HTR-8/SVneo (cell line): ENCODE measurements around the gene FOXB1.

Experiments used
- DNase-seq: peaks from one replicate; pipeline ENCODE4 v3.0.0; 2011; ENCODE audit warnings: low spot score, mixed read lengths; ENCODE audit not compliant: insufficient read length
- FAIRE-seq: peaks from 2 replicates; lab custom pipeline; 2011; peaks lifted over from hg19 to GRCh38; lab: Jason Lieb, UNC

FOXB1 gene

GRCh38 chr15:60004009-60004845 is at the start of gene FOXB1:
TSS of gene FOXB1 (plus strand) at chr15:60004311. CDS start at chr15:60004964, 653 bp downstream.
- FAIRE-seq, result no peak
- no peak for DNase-seq

DNA sequence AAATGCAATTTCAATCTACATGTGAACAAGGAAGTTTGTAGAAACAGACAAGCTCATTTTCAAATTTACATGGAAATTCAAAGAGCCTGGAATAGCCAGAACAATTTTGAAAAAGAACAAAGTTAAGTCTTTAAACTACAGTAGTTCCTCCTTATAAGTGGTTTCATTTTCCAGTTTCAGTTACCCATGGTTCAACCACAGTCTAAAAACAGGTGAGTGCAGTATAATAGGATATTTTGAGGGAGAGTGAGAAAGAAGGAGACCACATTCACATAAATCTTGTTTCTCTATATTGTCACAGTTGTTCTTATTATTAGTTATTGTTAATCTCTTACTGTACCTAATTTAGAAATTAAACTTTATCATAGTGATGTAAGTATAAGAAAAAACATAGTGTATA is 45.8 kb upstream of the FOXB1 start:
- no peak for FAIRE-seq

DNA sequence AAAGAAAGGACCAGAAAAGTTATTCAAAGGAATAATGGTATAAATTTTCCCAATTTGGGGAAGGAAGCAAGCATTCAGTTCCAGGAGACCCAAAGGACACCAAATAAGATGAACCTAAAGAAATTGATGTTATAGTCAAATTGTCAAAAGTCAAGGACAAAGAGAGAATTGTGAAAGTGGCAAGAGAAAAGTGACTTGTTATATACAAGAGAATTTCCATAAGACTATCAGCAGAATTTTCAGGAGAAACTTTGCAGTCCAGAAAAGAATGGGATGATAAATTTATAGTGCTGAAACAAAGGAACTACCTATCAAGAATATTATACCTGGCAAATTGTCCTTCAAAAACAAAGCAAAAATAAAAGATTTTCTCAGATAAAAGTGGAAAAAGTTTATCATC is 43.8 kb upstream of the FOXB1 start:
- DNase-seq (no peak), FAIRE-seq (no peak)

More for the DNA sequence above, 45.8 kb upstream of the FOXB1 start:
- no peak for DNase-seq

- DNase-seq, result no peak
- FAIRE-seq, result no peak
Observed at GRCh38 chr15:59963322-59963721, 40.8 kb upstream of the FOXB1 start.

DNA sequence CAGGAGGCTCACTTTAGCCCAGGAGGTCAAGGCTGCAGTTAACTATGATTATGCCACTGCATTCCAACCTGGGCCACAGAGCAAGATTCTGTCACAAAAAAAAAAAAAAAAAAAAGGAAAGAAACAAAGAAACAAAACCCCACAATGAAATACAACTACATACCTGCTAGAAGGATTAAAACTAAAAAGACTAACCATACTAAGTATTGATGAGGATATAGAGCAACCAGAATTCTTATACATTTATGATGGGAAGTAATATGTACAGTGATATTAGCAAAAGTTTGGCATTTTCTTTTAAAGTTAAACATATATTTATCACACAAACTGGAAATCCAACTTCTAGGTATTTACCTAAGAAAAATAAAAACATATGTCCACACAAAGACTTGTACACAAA is 40.2 kb upstream of the FOXB1 start:
- FAIRE-seq (no peak), DNase-seq (no peak)

DNA sequence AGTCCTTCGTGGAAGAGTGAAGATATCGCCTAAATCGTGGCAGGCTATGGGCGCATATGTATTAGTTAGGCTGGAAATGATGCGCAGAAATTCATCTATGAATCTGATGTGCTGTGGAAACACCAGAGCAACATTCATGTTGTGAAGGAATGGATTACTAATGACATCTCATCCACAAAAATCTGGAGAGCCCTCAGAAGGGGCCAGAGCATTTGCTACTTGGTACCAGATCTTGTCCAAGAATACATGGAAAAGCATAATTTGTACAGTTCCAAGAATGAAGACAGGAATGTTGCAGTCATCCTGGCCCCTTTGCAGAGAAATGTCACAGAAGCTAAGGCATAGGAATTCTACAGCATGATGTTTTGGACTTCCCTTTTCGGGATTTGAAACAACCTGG is 38.4 kb upstream of the FOXB1 start:
- FAIRE-seq (no peak), DNase-seq (no peak)

- DNase-seq (no peak), FAIRE-seq (no peak)
Observed at GRCh38 chr15:59966262-59966661, 37.8 kb upstream of the FOXB1 start.

- no peak for FAIRE-seq
- DNase-seq, result no peak
Observed at GRCh38 chr15:59968314-59968713, 35.8 kb upstream of the FOXB1 start.

- FAIRE-seq, result no peak
Observed at GRCh38 chr15:59972241-59972640, 31.9 kb upstream of the FOXB1 start.

DNA sequence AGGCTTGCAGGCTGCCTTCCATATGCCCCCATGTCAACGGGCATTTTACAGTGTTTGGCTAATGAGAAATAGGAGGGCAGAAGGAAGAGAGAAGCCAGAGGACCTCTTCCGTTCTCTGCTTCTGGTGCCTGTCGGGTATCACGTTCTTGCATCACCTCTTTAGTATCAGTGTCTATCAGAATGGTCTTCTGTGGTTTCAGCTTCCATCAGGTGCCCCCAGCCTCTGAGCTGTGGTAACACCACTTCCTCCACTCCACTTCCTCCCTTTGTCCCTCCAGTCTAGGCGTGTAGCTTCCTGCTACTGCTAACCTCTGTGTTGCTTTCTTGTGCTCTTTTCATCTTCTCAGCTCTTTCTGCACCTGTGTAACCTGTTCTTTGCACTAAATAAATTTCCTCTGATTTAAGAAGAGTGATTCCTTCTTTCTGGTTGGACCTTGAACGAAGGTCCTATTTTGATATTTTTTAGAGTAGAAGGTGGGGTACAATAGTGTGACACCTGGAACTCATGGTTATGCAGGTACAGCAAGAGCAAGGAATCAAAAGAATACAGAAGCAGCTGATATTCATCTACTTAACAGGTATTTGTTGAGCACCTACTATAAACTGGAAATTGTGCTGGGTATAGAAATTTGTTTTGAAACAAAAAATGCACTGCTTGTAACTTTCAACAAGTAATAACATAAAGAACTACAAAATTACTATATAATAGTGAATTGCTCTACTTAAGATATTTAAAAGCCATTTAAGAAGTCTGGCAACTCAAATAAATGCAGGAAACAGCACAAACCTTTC is 27.4 kb upstream of the FOXB1 start:
- FAIRE-seq (no peak), DNase-seq (no peak)

More at GRCh38 chr15:59972241-59972640, 31.9 kb upstream of the FOXB1 start:
- DNase-seq, result no peak

- no peak for DNase-seq
- FAIRE-seq, result no peak
Observed at GRCh38 chr15:59991834-59992233, 12.3 kb upstream of the FOXB1 start.

DNA sequence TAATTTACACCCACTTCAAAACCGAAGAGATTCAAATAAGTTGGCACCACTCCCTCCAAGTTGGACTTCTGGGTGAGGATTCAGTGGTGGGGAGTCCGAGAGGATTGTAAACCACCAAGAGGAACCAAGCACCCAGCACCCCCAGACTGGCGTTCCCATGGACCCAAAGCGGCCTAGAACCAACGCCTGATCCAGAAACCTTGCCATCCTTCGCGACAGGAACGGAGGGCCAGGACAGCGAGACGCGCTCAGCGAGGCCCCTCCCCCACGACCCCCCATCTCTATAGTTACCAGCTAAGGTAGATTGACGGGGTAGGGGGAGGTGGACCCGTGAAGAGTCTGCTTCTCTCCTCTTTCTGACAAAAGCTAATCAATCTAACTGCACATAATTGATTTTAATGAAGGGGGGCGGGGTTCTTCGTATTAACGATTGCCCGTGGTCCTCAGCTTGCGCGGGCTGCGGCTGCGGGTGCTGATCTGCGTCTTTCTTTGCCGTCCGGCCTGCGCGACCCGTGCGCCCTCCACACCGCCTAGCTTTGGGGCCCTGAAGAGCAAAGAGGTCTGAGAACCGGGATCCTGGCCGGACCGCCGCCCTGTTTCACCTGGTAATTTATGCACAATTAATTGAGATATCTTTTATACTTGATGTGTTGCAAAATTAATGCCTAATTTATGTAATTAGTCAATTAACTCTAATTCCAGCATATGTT is 10.9 kb upstream of the FOXB1 start:
- no peak for FAIRE-seq
- no peak for DNase-seq

DNA sequence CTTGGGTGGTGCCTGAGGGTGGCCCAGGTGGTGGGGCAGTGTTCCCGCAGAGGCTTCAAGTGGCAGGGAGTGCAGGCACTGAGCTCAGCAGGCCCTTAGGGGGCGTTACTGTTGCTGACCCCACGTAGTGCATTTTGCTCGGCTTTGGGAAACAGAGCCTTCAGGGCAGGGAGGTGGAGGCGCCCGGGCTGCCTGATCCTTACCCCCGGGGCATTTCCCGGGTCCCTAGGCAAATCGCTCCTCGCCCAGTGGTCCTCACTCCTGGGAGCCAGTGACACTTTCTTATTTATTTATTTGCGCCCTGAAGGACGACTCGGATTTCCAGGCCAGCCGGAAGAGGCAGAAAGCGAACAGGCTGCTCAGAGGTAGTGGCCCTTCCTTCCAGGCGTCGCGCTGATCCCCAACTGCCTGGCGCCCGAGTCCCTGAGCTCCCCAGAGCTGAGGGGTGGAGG is 10.1 kb upstream of the FOXB1 start:
- FAIRE-seq (no peak), DNase-seq (no peak)

GRCh38 chr15:59994526-59994887 is 9.6 kb upstream of the FOXB1 start:
- FAIRE-seq, result no peak
- DNase-seq, result no peak

GRCh38 chr15:59994888-59995557 is 9.1 kb upstream of the FOXB1 start:
- FAIRE-seq (no peak), DNase-seq (no peak)

DNA sequence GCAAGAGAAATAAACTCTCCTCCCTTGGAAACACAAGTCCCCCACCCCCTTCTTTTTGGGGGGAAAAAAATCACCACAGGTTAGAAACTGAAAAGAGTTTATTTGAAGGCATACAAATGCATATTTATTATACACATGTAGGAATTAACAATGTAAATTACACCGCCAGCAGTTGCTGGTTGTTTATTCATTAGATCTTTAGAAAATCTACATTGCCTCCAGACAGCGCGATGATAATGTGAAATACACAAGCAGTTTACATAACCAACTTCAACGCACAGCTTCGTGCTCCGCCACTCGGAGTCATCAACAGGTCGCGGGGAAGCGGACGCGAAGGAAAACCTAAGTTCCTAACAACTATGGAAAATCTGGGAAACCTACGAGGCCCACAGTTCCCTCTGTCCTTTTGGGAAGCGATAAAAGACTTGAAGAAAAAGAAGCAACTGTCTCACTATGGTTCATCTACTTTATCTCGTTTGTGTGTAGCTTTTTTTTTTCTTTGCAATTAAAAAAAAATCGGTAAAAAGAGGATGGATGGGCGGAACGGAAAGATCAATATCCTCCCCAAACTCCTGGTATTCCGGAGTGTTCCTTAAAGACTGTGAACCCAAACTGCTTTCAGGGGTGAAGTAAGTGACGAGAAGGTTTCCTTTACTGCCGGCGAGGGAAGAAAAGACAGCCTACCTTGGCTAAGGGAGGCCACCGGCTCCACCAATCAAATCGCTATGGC is 8.4 kb upstream of the FOXB1 start:
- DNase-seq (no peak), FAIRE-seq (no peak)

- DNase-seq (no peak), FAIRE-seq (no peak)
Observed at GRCh38 chr15:59996298-59997041, 7.6 kb upstream of the FOXB1 start.

GRCh38 chr15:59997070-59997701 is 6.9 kb upstream of the FOXB1 start:
- no peak for DNase-seq
- FAIRE-seq, result no peak
